Hepatocyte (in vitro differentiated cells): Measurements from ENCODE around the gene LRSAM1.

Experiments used
- EZH2 ChIP-seq: fragments of 200-600 bp; sonication (generic); IDR thresholded peaks from 2 replicates; pipeline ENCODE4 v1.6.1; 2016; ENCODE audit warnings: antibody characterized with exemption, mild to moderate bottlenecking, borderline replicate concordance
- EZH2phosphoT487 ChIP-seq: fragments of 200-600 bp; sonication (generic); IDR thresholded peaks from one replicate; pipeline ENCODE4 v1.6.1; 2018; ENCODE audit warnings: antibody characterized with exemption, mild to moderate bottlenecking, low read depth, moderate library complexity; ENCODE audit not compliant: unreplicated experiment, severe bottlenecking
- TF ChIP-seq, protein P1 (sequence below): fragments of 200-600 bp; sonication (generic); IDR thresholded peaks from 2 replicates; pipeline ENCODE4 v1.5.1; 2016; ENCODE audit warnings: antibody characterized with exemption, mild to moderate bottlenecking; ENCODE audit not compliant: poor library complexity

DNA sequence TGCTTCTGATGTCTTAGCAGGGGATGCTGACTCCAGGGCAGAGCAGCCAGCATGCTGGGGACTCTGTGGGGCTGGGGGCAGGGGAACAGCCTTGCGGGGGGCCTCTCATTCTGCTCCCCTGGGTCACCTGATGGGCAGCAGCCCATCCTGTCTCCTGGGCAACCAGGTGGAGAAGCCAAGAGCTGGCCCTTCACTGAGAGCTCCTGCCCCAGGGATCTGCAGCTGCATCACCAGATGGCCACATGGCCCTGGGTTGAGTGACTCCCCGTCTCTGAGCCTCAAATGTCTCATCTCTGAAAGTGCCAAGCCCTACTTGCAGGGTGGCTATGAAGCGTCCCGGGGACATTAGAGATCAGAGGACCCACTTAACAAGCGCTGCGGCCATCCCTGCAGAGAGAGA lies 49.1 kb downstream of the LRSAM1 start:
- TF ChIP-seq, protein P1, sequence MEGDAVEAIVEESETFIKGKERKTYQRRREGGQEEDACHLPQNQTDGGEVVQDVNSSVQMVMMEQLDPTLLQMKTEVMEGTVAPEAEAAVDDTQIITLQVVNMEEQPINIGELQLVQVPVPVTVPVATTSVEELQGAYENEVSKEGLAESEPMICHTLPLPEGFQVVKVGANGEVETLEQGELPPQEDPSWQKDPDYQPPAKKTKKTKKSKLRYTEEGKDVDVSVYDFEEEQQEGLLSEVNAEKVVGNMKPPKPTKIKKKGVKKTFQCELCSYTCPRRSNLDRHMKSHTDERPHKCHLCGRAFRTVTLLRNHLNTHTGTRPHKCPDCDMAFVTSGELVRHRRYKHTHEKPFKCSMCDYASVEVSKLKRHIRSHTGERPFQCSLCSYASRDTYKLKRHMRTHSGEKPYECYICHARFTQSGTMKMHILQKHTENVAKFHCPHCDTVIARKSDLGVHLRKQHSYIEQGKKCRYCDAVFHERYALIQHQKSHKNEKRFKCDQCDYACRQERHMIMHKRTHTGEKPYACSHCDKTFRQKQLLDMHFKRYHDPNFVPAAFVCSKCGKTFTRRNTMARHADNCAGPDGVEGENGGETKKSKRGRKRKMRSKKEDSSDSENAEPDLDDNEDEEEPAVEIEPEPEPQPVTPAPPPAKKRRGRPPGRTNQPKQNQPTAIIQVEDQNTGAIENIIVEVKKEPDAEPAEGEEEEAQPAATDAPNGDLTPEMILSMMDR = no peak
- TF ChIP-seq EZH2phosphoT487 (no peak), EZH2 (no peak)
